Activated CD4-positive, alpha-beta T cell treated with anti-CD3 and anti-CD28 coated beads, Interleukin-2, Interleukin-4, amounts not matched to agents 100 ng/mL and 50 ng/mL, durations not matched to agents 16 hours and 8 hours (primary cell): ENCODE results near the gene HUWE1.
A peak's percentile ranks its signal among the peaks of the same experiment; 100 is the strongest.
"Not testable (repeated sequence)": the region's sequence is repeated elsewhere in the genome, so short reads cannot be mapped to it uniquely, and the experiment has no call there.

ENCODE experiments used
- DNase-seq: peaks from one replicate; pipeline ENCODE4 v3.0.0-alpha.2; 2020; ENCODE audit warnings: low spot score

Gene HUWE1

GRCh38 chrX:53686151-53686885 lies at the start of gene HUWE1:
Gene HUWE1 (minus strand): TSS chrX:53686719. CDS start chrX:53654107, 32,612 bp downstream.
- DNase-seq: peak; percentile 78

- DNase-seq: peak; percentile 83
Observed at GRCh38 chrX:53732797-53733196, 46.3 kb upstream of the HUWE1 start.

- DNase-seq: no peak
Observed at GRCh38 chrX:53729751-53730150, 43.2 kb upstream of the HUWE1 start.

- no peak for DNase-seq
Observed at GRCh38 chrX:53728506-53728905, 42.0 kb upstream of the HUWE1 start.

- no peak for DNase-seq
Observed at GRCh38 chrX:53724872-53725271, 38.4 kb upstream of the HUWE1 start.

GRCh38 chrX:53723381-53723780 lies 36.9 kb upstream of the HUWE1 start:
- DNase-seq: no peak

GRCh38 chrX:53721610-53722009 lies 35.1 kb upstream of the HUWE1 start:
- DNase-seq: not testable (repeated sequence)

GRCh38 chrX:53719666-53720065 lies 33.1 kb upstream of the HUWE1 start:
- not testable (repeated sequence) for DNase-seq

- DNase-seq: peak; percentile 56
Observed at GRCh38 chrX:53718073-53718472, 31.6 kb upstream of the HUWE1 start.

GRCh38 chrX:53717205-53717604 lies 30.7 kb upstream of the HUWE1 start:
- peak; percentile 40 for DNase-seq

- DNase-seq: peak; percentile 86
Observed at GRCh38 chrX:53716328-53717088, 30.0 kb upstream of the HUWE1 start.

- peak; percentile 65 for DNase-seq
Observed at GRCh38 chrX:53715346-53715924, 28.9 kb upstream of the HUWE1 start.

- peak; percentile 95 for DNase-seq
Observed at GRCh38 chrX:53714580-53715345, 28.2 kb upstream of the HUWE1 start.

- peak; percentile 73 for DNase-seq
Observed at GRCh38 chrX:53713987-53714579, 27.6 kb upstream of the HUWE1 start.

- no peak for DNase-seq
Observed at GRCh38 chrX:53711436-53711835, 24.9 kb upstream of the HUWE1 start.

- no peak for DNase-seq
Observed at GRCh38 chrX:53704854-53705253, 18.3 kb upstream of the HUWE1 start.

- no peak for DNase-seq
Observed at GRCh38 chrX:53704294-53704693, 17.8 kb upstream of the HUWE1 start.

- DNase-seq: no peak
Observed at GRCh38 chrX:53695946-53696549, 9.5 kb upstream of the HUWE1 start.

GRCh38 chrX:53694642-53695041 lies 8.1 kb upstream of the HUWE1 start:
- no peak for DNase-seq

- DNase-seq: no peak
Observed at GRCh38 chrX:53688300-53688699, 1.8 kb upstream of the HUWE1 start.

GRCh38 chrX:53685711-53686110 lies 808 bp downstream of the HUWE1 start:
- peak; percentile 11 for DNase-seq
